Measurements from ENCODE around the gene ALG1. TPM values are rescaled to one million over a fixed set of nuclear protein-coding genes. Genes with fewer than 3 reads are reported as not detected.
"Not testable (repeated sequence)": the region's sequence is repeated elsewhere in the genome, so short reads cannot be mapped to it uniquely, and the experiment has no call there.

Gene ALG1
- total and polyA plus RNA-seq, 5 experiments from 2014 or later: 22.8 to 27.6 (median 24.3) TPM

DNA sequence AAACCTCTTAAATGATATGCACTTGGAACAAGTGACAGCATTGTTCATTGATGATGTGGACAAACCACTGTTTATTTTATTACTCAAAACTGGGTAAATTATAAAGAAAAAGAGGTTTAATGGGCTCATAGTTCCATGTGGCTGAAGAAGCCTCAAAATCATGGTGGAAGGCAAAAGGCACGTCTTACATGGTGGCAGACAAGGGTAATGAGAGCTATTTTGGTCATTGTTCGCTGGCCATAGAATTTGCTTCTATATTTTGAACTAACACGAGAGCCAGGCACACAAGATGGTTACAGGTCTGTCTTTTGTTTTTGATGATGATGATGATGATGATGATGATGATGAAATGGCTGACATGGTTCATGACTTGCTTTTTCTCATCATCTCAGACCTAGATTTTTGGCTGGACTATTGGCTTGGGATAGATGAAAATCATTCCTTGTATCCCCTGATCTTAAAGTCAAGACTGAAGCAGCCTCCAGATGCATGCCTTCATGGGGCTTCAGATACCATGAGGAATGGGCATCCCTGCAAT is 59.9 kb downstream of the ALG1 start:
- H3K4me1 Mint-ChIP-seq, ATAC-seq, POLR2A ChIA-PET, H3K9me3 Mint-ChIP-seq, DNase-seq, H3K27ac Mint-ChIP-seq, H3K36me3 Mint-ChIP-seq, H3K4me3 Mint-ChIP-seq: not testable (repeated sequence)
- peaks cover 15 to 40% (median 29%) of the 10 kb centered on the region in 5 donors for H3K27me3 Mint-ChIP-seq

DNA sequence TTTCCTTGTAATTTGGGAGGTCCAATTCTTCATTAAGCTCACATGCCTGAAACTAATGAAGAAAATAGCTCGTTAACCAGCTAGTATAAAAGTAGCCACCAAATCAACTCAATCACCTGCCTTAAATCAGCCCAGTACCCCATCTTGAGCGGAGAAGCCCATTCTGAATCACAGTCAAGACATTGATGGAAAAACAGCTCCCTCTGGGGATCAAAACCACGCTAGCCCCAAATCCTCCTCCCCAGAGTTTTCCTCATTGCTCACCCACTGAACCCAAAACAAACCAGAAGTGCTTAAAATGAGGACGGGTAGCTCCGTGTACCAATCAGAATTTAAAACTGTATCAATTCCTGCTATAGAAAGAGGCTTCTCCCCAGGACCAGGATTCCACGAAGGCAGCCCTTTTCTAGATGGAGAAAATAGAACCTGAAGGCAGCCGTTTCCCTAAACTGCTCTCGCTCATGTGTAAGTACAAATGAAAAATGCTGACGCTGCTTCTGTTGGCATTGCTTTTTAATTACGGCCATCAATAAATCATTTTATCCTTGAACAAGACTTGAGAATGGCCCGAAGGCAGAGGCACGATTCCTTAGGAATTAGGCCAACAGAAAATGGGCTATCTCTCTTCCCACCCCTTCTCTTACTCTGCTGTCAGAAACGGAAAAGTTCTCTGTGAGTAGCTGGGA is 61.4 kb downstream of the ALG1 start:
- POLR2A ChIA-PET, H3K36me3 Mint-ChIP-seq, H3K9me3 Mint-ChIP-seq, ATAC-seq, H3K4me3 Mint-ChIP-seq, H3K27ac Mint-ChIP-seq, H3K4me1 Mint-ChIP-seq, DNase-seq: not testable (repeated sequence)
- H3K27me3 Mint-ChIP-seq: peaks cover 19 to 49% (median 37%) of the 10 kb centered on the region in 5 donors

DNA sequence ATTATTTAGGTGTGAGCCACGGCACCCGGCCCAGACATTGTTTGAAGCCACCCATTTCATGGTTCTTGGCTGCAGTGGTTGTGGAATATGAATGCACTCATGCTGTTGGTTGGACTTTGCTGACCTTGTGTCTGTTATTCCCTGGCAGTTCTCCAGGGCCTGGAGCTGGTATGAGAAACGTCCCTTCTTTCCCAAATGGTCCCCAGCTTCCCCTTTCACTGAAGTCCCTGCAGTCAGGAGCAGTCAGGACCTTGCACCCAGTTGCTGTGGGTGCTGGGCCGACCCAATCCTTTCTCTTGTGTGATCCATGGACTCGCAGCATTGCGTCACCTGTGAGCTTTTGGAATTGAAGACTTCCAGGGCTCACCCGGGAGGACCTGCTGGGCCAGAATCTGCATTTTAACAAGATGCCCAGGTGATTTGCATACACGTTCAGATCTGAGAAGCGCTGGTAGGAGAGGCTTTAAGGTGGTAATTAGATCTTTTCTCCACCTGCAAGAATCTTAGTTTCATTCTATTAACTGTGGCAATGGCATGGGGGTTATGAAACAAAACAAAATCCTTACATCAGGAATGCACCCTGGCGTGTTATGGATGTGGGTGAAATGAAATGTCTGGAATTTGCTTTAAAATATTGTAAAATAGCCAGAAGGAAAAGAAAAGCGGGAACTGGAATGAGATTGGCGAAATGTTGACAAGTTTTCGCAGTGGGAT is 63.3 kb downstream of the ALG1 start:
- ATAC-seq, H3K36me3 Mint-ChIP-seq, H3K27ac Mint-ChIP-seq, POLR2A ChIA-PET, H3K4me1 Mint-ChIP-seq, H3K4me3 Mint-ChIP-seq, DNase-seq, H3K9me3 Mint-ChIP-seq: not testable (repeated sequence)
- peaks cover 24 to 62% (median 31%) of the 10 kb centered on the region in 5 donors for H3K27me3 Mint-ChIP-seq

Other genes with a start within 250 kb of the ALG1 start
- 100 to 1,000 TPM; 111 to 112 TPM for gene GLYR1, start 224.6 kb upstream of the ALG1 start, total RNA-seq
- gene GLYR1, start 224.6 kb upstream of the ALG1 start, polyA plus RNA-seq: 10 to 100 TPM; 29.7 to 39.6 (median 38.1) TPM
- gene UBN1, start 224.4 kb upstream of the ALG1 start, total RNA-seq: 10 to 100 TPM; 40.6 to 40.9 TPM
- gene UBN1, start 224.4 kb upstream of the ALG1 start, polyA plus RNA-seq: 10 to 100 TPM; 10.9 to 18.4 (median 14.2) TPM
- gene PPL, start 134.7 kb upstream of the ALG1 start, total RNA-seq: not detected
- under 1 TPM in 1 of 3 donors, not detected in 2; 0.48 TPM for gene PPL, start 134.7 kb upstream of the ALG1 start, polyA plus RNA-seq
- gene SEC14L5, start 113.5 kb upstream of the ALG1 start, total RNA-seq: not detected
- not detected for gene SEC14L5, start 113.5 kb upstream of the ALG1 start, polyA plus RNA-seq
- 10 to 100 TPM; 36.7 to 39.0 TPM for gene NAGPA, start 37.9 kb upstream of the ALG1 start, total RNA-seq
- gene NAGPA, start 37.9 kb upstream of the ALG1 start, polyA plus RNA-seq: 10 to 100 TPM; 24.8 to 34.1 (median 32.6) TPM
- not detected for gene C16orf89, start 5.9 kb upstream of the ALG1 start, total RNA-seq
- gene C16orf89, start 5.9 kb upstream of the ALG1 start, polyA plus RNA-seq: not detected
- 10 to 100 TPM; 11.5 to 11.8 TPM for gene EEF2KMT, start 26.0 kb downstream of the ALG1 start, total RNA-seq
- gene EEF2KMT, start 26.0 kb downstream of the ALG1 start, polyA plus RNA-seq: 10 to 100 TPM; 11.6 to 20.3 (median 12.6) TPM